ENCODE results near the gene STAG1.

DNA sequence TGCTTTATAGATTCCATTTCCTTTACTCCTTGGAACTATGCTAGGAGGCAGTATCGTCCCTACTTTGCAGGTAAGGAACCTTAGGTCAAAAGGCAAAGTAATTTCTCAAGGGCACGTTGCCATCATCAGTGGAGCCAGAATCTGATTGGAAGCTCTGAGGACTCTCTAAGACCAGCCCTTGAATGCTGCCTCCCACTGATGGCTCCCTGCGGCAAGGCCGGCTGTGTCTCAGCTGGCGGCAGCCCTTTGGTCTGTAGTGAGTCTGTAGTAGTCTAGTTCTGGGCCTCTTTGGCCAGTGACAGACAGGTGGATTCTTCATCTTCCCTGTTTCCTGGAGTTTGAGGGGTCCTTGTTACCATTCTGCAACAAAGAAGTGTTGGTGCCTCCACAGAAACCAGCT lies 425.9 kb downstream of the STAG1 start:
- TF ChIP-seq ZNF626 (tag by site-specific recombination; IDR thresholded peaks at IDR 0.05) (no peak), ZNF274 (IDR thresholded peaks at IDR 0.05; ENCODE audit: low read length) (no peak), ZNF274 (tag by site-specific recombination; IDR thresholded peaks at IDR 0.05; ENCODE audit: borderline replicate concordance) (no peak), SETDB1 (IDR thresholded peaks at IDR 0.05; ENCODE audit: insufficient read length, low read length) (no peak), ZBTB1 (tag by site-specific recombination; IDR thresholded peaks at IDR 0.05) (no peak), ZNF221 (tag by site-specific recombination; IDR thresholded peaks at IDR 0.05; ENCODE audit: borderline replicate concordance) (no peak), ZNF335 (tag by site-specific recombination; conservative IDR thresholded peaks at IDR 0.05) (no peak)
- TF ChIP-seq, protein P1, sequence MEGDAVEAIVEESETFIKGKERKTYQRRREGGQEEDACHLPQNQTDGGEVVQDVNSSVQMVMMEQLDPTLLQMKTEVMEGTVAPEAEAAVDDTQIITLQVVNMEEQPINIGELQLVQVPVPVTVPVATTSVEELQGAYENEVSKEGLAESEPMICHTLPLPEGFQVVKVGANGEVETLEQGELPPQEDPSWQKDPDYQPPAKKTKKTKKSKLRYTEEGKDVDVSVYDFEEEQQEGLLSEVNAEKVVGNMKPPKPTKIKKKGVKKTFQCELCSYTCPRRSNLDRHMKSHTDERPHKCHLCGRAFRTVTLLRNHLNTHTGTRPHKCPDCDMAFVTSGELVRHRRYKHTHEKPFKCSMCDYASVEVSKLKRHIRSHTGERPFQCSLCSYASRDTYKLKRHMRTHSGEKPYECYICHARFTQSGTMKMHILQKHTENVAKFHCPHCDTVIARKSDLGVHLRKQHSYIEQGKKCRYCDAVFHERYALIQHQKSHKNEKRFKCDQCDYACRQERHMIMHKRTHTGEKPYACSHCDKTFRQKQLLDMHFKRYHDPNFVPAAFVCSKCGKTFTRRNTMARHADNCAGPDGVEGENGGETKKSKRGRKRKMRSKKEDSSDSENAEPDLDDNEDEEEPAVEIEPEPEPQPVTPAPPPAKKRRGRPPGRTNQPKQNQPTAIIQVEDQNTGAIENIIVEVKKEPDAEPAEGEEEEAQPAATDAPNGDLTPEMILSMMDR (tag by site-specific recombination; IDR thresholded peaks at IDR 0.05): no peak
- TF ChIP-seq, protein P2, sequence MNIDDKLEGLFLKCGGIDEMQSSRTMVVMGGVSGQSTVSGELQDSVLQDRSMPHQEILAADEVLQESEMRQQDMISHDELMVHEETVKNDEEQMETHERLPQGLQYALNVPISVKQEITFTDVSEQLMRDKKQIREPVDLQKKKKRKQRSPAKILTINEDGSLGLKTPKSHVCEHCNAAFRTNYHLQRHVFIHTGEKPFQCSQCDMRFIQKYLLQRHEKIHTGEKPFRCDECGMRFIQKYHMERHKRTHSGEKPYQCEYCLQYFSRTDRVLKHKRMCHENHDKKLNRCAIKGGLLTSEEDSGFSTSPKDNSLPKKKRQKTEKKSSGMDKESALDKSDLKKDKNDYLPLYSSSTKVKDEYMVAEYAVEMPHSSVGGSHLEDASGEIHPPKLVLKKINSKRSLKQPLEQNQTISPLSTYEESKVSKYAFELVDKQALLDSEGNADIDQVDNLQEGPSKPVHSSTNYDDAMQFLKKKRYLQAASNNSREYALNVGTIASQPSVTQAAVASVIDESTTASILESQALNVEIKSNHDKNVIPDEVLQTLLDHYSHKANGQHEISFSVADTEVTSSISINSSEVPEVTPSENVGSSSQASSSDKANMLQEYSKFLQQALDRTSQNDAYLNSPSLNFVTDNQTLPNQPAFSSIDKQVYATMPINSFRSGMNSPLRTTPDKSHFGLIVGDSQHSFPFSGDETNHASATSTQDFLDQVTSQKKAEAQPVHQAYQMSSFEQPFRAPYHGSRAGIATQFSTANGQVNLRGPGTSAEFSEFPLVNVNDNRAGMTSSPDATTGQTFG (tag by site-specific recombination; IDR thresholded peaks at IDR 0.05; ENCODE audit: borderline replicate concordance): no peak
- TF ChIP-seq, protein P3, sequence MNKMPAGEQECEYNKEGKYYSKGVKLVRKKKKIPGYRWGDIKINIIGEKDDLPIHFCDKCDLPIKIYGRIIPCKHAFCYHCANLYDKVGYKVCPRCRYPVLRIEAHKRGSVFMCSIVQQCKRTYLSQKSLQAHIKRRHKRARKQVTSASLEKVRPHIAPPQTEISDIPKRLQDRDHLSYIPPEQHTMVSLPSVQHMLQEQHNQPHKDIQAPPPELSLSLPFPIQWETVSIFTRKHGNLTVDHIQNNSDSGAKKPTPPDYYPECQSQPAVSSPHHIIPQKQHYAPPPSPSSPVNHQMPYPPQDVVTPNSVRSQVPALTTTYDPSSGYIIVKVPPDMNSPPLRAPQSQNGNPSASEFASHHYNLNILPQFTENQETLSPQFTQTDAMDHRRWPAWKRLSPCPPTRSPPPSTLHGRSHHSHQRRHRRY (tag by site-specific recombination; IDR thresholded peaks at IDR 0.05): no peak
- TF ChIP-seq, protein P4, sequence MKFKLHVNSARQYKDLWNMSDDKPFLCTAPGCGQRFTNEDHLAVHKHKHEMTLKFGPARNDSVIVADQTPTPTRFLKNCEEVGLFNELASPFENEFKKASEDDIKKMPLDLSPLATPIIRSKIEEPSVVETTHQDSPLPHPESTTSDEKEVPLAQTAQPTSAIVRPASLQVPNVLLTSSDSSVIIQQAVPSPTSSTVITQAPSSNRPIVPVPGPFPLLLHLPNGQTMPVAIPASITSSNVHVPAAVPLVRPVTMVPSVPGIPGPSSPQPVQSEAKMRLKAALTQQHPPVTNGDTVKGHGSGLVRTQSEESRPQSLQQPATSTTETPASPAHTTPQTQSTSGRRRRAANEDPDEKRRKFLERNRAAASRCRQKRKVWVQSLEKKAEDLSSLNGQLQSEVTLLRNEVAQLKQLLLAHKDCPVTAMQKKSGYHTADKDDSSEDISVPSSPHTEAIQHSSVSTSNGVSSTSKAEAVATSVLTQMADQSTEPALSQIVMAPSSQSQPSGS (tag by site-specific recombination; IDR thresholded peaks at IDR 0.05; ENCODE audit: low read depth): no peak
